NCI-H2107 treated with DMSO at 0.1 percent for 48 hours (cell line): Measurements from ENCODE around the gene FARP1.

Source experiments
- DNase-seq: peaks from one replicate; lab custom pipeline; 2025; ENCODE audit not compliant: unreplicated experiment; lab: John Stamatoyannopoulos, UW

Gene FARP1

DNA sequence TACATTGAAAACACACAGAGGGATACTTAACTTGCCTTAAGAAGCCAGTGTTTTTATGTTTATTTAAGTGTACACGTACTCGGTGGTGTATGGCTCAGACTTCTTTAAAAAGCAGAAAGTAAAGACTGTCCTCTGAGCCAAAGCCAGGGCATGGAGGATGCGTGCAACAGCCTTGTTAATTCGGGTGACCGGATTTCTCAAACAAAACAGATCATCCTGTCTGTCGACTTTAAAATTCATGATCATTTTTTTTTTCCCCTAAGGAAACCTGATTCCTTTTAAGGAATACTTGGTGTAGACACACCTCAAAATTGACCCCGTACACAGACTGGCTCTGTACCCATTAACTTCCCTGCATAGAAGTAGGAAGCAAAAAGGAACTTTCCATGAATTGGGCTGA, 158.8 kb downstream of the FARP1 start:
- DNase-seq: no peak

DNA sequence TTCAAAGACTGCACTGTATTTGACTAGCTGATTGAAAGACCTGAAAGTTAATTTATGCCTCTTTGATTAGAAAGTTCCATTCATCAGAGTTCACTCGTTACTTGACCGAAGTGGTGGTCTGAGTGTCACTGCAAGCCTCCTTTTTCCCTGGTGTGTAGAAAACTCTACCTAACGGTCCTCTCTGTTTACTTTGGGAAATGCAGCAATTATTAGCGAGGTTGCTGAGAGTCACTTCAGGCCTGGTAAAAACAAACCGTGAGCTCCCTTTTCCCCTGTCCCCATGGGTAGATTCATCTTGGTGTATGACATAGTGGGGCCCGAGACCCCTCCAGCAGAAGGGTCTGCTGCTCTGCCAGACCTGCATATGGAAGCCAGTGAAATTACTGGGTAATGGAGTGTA, 161.0 kb downstream of the FARP1 start:
- no peak for DNase-seq

DNA sequence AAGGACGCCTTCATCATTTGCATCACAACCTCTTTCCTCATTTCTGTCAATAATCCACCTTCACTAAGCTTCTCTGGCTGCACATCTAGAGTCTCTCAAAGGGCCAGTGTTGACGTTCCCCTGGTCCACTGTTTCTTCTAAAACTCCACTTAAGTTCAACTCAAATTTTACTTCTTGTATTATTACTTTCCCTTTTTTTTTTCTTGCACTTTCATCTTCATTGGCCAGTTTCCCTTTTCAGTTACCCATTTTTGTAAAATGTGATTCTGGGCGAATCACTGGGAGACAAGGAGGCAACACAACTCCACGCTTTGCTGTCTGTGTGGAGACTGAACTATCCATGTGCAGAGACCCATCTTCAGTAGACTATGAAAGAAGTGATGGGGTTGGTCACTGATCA, 162.8 kb downstream of the FARP1 start:
- no peak for DNase-seq

DNA sequence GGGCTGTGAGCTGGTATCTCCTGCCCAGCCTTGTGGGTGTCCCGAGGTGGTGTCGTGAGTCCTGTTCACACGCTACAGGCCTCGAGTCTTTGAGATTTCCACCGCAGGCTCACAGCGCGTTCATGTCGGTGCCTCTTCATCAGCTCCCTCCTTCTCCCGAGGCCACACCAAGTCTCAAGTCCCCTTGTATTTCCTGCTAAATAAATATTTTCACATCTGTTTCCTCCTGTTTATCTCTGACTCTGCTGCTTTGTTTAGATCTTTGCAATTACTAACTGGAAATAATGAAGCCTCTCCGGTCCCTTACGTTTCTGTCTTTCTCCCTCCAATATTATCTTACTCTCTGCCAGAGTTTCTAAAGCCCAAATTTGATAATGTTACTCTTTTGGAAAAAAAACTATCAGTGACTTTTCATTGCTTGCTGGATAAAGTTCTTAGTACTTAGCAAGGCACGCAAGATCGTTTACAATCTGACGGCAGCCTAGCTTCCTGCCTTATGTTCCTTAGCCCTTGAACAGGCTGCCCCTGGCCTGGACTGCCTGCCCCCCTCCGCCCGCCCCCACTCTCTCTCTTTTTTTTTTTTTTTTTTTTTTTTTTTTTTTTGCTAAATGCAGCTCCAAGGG, 164.7 kb downstream of the FARP1 start:
- no peak for DNase-seq

DNA sequence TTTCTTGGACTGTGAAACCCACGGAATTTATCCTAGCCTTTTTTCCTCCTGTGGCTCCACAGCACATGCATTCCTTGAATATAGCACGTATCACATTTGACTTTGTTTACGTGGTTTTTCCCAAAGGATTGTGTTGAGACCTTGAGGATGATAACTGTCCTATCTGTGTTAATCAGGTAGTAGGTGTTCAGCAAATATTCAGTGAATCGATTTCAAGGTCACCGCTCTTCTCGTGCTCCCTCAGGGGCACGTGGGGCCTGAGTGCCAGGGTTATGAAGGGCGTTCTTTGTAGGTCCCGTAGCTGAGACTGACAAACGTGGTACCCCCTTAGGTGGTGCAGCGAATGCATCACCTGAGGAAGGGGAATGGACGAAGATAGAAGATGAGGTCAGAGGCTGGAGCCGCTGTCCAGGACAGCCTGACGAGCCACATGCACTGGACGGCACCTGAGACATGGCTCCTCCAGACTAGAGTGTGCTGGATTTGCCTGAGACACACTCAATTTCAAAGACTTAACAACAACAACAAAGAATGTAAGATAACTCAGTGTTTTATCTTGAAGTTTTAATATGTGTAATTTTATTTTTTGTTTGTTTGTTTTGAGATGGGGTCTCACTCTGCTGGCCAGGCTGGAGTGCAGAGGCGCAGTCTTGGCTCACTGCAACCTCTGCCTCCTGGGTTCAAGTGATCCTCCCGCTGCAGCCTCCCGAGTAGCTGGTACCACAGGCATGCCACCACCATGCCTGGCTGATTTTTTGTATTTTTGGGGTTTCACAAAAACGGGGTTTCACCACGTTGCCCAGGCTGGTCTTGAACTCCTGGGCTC, 165.4 kb downstream of the FARP1 start:
- no peak for DNase-seq

DNA sequence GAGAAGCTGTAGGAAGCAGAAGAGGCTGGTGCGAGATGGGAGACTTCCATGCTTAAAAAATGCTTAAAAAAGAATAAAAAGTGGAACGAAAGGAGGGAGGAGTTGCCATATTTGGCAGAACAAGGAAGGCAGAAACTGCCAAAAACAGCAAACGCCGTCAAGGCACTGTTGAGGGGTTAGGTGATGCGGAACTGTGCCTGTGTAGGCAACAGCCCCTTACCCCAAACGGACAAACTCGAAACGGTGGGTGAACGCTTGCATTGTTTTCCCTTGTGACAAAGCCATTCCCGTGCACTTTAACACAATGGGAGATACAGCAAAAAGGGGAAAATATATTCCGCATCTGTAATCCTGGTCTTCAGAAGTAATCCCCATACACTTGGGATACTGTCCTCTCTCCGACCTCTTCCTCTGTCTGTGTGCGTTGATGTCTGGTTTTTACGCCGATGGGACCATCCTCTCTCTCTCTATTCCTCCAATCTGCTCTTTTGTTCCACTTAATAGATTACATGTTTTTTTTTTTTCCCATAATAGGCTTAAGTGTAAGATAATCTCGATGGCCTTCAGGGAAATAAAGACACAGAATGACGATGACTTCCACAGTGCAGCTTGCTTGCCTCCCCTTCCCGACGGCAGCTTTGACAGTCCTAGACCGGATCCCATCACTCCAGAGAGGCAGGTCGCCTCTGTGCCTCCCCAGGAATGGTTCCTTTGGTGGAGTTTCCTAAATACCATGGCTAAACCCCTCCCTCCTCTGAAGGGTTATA, 166.9 kb downstream of the FARP1 start:
- no peak for DNase-seq

DNA sequence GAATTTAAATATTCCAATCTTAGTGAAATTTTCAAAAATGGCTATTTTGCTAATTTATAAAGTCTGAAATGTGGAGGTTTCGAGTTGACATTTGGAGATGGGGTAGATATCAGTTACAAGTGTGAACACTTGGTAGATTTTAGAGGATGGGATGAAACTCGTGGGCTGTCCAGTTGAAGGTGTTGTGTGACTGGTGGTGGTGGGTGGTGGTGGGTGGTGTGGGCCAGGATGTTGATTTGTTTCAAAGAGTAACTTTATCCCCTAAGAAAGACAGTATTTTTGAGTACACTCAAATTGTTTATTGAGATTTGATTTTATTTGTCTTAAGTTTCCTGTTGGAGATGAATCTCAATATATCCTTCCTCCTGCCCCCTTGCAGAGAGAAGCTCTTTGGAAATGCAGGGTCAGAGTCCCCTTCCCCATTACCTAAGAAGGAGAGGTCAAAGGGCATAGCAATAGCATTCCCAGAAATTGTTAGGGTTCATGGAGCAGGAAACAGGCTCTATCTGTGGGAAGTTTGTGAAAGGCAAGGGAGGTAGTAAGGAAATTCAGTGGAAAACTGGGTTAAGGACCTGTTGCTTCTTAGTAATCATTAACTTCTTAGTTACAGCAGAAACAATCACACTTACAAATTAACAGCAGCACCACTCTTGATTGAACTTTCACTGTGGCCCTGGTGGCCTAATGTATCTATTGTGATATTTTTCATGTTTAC, 167.7 kb downstream of the FARP1 start:
- no peak for DNase-seq

DNA sequence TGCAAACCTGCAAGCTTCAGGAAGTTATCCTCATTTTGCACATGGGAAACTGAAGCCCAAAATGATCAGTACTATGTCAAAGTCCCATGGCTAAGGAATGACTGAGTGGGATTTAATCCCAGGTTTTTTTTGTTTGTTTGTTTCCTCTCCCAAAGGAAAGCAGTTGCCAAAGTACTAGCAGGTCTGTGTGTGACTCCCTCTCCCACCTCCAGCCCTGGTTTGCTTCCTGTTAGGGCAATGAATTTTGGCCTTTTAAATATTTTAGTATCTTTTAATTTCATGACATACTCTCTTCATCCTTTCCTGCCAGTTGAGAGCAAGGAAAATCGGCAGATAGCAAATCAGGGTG, 168.3 kb downstream of the FARP1 start:
- DNase-seq: no peak

DNA sequence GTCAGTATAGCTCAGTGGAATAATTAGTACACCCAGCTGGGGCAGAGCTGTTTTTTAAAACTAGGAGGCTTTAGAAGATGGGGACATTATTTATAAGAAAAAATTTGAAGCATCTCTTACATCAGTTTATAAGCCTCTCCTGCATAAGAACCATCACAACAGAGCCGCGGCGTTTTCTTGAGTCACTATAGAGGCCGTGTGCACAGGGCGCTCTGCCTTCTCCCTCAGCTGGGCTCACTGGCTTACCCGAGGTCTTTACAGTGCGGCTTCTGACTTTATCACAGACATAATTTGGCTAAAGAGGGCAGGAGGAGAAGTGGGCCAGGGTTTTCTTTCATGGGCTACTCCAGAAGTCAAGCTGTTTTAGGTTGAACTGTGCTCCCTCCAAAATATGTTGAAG, 169.7 kb downstream of the FARP1 start:
- DNase-seq: no peak

DNA sequence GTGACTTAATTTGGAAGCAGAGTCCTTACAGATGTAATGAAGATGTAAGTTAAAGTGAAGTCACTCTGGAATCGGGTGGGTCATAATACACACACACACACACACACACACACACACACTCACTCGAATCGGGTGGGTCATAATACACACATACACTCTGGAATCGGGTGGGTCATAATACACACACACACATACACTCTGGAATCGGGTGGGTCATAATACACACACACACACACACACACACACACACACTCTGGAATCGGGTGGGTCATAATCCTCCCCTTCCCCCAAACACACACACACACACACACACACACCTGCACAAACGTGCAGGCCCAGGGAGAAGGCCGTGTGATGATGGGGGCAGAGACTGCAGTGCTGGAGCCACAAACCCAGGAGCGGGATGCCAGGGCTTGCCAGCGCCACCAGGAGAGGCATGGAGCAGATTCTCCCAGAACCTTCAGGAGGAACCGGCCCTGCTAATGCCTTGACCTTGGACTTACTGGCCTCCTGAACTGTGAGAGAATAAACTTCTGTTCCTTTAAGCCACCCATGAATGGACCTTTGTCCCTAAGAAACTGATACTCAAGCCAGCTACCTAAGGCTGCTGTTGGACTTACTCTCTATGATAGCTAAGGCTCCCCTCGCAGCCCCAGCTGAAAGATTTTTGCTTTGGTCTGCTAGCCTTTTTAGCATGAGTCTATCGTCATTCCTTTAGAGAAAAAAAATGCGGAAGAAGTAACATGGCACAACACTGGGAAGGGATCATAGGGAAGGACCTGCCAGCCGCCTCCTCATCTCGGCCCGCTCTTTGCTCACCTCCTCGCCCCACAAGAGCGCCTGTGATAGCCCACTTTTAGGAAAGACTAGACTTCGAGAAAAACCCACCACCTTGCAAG, 170.4 kb downstream of the FARP1 start:
- no peak for DNase-seq

DNA sequence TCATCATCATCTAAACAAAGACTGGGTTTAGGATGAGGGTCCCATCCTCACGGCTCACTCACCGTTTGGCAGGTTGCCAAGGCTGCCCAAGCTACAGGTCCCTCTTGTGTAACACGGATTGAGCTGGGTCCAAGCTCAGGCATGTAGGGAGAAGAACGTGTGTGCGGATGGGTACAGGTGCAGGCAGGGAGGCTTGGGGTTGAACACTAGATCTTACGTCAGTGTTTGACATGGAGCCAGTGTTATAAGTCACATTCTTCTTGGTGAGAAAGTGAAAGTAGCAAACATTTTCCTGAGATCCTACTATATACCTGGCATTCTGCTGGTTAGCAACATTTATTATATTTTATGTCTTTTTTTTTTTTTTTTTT, 171.0 kb downstream of the FARP1 start:
- DNase-seq: no peak

DNA sequence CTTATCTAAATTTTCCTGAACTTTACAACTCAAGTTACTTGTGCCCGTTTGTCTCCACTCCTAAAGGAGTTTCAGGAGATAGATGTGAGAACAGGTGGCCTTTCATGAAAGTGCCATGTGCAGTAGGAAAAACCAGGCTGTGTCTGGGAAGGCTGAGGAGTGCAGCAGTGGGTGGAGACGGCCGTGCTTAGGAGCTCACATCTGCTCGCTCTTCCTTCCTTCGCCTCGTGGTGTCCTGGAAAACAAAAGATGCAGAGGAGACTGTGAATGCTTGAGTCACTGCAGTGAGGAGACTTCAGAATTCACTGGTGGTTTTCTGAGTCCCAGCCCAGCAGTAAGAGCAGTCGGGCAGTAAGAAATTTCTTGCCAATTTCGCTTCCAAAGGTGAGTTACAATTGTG, 172.6 kb downstream of the FARP1 start:
- DNase-seq: no peak

DNA sequence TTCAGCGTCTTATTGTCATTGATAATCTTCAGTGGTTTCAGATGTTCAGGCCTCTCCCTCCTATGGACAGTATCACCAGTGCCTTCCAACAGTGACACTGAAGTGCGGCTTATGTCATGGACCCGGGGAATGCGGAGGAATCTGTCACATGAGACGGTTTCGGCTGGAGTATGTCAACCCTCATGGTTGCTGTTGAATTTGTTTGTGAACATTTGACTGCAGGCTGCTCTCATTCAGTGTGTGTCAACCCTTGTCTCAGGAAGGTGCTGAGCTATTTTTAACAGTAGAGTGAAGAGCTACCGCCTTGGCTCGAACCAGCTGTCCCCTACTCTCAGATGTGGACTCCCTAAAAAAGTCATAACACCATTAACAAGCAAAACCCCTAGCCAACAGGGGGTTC, 173.0 kb downstream of the FARP1 start:
- DNase-seq: no peak

DNA sequence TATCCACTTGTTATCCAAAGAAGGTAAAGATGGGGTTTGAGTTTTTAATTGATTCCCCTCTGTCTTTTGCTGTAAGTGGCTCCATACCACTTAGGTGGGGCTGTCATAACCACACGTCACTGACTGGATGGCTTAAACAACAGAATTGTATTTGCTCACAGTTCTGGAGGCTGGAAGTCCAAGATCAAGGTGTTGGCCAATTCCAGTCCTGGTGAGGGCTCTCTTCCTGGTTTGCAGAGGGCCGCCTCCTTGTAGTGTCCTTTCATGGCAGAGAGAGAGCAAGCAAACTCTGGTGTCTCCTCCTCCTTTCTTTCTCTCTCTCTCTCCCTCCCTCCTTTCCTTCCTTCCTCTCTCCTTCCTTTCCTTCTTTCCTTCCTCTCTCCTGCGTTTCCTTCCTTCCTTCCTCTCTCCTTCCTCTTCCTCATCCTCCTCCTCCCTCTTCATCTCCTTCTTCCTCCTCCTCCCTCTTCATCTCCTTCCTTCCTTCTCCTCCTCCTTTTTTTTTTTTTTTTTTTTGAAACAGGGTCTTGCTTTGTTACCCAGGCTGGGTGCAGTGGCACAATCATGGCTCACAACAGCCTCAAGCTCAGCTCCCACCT, 174.8 kb downstream of the FARP1 start:
- no peak for DNase-seq

DNA sequence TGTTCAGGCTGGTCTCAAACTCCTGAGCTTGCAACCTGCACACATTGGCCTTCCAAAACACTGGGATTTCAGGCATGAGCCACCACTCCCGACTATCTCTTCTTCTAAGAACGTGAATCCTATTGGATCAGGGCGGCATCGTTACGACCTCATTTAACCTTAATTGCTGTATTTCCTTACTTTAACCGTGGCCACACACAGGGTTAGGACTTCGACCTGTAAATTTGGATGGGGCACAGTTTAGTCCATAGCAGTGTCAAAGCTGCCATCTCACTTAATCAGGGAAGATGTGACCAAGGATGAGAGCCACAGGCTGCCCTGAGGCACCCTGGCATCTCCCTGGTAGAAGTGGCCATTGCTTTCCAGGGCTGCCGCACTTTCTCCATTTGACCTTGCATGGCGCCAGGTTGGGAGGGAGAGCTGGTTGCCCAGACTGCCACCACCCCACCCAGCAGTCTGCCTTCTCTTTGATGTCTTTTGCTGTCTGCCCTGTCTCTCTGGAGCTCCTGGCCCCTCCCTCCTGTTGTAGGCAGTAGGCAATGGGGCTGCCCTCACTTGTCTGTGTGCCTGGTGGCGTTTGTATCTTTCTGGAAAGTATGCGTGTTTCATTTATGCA, 175.5 kb downstream of the FARP1 start:
- no peak for DNase-seq

DNA sequence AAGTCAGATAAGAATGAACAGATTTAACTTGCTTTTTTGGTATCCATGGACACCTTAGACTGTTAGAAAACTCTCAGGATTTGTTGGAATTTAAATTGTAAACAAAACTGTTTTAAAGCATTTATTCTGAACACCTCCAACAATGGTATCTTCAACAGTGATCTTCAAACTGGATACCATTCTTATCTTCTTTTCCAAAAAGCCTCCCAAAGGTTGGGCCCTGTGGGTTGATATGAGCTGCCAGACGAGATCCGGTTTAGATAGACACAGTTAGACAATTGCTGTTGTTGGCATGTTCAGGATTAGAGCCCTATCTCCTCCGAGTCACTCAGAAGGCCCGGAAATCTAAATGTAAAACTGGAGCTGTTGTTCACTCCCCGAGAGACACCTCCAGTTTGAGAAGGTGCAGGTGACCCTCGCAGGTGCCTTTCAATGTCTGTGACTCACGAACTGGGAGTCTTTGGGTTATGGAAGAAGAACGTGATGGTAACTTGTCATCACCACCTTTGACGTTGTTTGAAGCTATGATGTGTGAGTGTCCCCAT, 177.7 kb downstream of the FARP1 start:
- DNase-seq: no peak

DNA sequence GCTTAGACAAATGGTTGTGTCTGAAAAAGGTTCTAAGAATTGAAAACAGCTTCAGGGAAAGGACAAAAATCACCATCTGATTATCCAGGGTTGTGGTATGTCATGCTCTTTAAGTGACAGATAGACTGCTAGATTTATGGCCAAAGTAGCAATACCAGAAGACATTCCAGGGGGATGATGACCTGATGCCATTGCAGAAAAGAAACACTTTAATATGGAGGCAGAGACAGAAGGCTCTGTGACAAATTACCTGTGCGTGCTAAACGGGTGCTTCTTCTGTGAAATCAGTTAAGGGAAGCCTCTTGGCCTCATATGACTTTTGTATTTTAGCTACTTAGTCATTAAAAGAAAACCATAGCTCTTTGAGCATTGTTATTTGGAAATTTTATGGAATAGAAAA, 178.5 kb downstream of the FARP1 start:
- no peak for DNase-seq

DNA sequence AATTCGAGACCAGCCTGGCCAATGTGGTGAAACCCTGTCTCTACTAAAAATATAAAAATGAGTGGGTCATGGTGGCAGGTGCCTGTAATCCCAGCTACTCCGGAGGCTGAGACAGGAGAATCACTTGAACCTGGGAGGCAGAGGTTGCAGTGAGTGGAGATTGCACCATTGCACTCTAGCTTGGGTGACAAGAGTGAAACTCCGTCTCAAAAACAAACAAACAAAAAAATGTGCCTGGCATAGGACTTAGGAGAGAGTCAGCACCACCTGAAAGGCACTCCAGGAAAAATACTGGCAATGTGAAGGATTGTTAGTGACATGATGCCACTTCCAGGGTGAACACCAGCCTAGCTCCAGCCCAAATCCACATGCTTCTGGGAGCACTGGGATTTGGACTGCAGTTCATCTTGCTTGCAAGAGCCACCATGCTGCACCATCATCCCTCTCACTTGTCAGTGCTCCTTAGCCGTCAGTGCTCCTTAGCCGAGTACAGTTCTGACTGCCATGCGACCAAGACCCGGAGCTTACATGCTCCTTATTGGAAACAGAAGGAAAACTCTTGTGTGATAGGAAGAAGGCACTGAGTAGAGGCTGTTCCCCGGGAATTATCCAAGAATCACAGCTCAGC, 179.3 kb downstream of the FARP1 start:
- no peak for DNase-seq

DNA sequence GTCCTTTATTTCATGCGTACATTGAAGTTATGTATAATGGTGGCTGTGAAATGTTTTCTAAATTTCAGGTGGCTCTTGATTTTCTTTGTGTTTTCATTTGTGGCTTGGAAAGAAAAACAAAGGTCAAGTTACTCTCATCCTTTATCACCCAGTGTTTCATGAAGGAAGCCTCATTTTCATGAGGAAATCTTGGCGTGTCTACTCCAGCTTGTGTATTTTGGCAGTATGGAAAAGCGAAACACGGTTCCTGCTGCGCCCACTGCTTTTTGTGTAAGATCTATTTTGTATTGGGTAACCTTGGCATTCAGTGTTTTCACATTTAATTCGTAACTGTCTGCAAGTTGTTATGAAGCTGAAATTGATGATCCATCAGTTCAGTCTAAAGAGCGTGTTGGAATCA, 181.2 kb downstream of the FARP1 start:
- no peak for DNase-seq
